Coronary artery (tissue), 2 donors: ENCODE results near the gene MTFR2.

Source experiments
- DNase-seq: peaks from one replicate; pipeline ENCODE4 v3.0.0-alpha.2; 2017; ENCODE audit warnings: low spot score
- H3K27ac ChIP-seq, 2 donors: fragments of 200-600 bp; sonication (generic); one replicate each; pipeline ENCODE4 v1.5.1; 2016 to 2019
- H3K4me3 ChIP-seq: fragments of 200-600 bp; sonication (generic); 2 replicates; pipeline ENCODE4 v1.5.1; 2016; ENCODE audit warnings: mild to moderate bottlenecking, moderate library complexity
- TF ChIP-seq, protein P1 (sequence below): fragments of 200-600 bp; sonication (generic); IDR thresholded peaks from one replicate; pipeline ENCODE4 v1.5.1; 2019; ENCODE audit warnings: antibody characterized with exemption

The MTFR2 gene

DNA sequence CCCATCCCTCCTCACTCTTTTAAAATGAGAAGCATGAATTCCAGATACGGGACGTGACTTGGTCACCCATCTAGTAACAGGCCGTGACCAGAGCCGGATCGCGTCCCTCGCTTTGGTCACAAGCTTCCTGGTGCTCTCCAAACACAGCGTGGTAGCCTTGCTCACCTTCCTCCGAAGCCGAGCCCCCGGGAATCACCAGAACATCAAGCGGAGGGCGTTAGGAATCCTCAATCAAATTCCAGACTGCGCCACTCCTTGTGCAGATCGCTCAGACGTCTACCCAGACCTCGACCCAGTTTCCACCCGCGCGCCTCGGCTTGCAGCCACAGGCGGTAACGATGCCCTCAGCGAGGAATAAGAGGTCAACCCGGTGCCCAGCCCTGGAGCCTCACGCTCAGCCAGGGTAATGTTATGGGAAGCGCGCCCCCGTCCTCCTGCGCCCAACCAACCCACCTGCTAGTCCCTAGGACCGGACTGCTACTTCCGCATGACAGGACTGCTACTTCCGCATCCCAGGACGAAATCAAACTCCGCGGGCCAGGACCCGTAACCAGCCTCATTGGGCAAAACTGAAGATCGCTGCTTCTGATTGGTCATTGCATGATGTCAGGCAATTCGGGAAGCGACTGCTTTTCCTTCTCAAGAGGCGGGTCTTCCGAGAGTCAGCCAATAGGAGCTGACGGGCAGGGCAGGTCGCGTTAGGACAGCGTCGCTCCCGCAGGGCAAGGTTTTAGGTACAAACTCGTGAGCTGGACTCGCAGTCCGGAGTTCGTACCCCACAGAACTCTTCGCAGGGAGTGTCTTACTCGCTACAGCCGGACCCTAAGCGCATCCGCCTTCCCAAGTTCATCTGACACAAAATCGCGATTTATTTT is at the start of gene MTFR2:
Gene MTFR2 (minus strand): TSS at position 501 of the 875 bp plus-strand sequence. CDS start 1,212 bp downstream, outside the sequence.
- TF ChIP-seq, protein P1, sequence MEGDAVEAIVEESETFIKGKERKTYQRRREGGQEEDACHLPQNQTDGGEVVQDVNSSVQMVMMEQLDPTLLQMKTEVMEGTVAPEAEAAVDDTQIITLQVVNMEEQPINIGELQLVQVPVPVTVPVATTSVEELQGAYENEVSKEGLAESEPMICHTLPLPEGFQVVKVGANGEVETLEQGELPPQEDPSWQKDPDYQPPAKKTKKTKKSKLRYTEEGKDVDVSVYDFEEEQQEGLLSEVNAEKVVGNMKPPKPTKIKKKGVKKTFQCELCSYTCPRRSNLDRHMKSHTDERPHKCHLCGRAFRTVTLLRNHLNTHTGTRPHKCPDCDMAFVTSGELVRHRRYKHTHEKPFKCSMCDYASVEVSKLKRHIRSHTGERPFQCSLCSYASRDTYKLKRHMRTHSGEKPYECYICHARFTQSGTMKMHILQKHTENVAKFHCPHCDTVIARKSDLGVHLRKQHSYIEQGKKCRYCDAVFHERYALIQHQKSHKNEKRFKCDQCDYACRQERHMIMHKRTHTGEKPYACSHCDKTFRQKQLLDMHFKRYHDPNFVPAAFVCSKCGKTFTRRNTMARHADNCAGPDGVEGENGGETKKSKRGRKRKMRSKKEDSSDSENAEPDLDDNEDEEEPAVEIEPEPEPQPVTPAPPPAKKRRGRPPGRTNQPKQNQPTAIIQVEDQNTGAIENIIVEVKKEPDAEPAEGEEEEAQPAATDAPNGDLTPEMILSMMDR, result no peak
- Histone ChIP-seq H3K4me3 (peak within 1 kb of the TSS; percentile 76), H3K27ac (peak within 1 kb of the TSS; percentile 15 to 61)
- peak; percentile 96 for DNase-seq

GRCh38 chr6:136294621-136295020 is 44.5 kb upstream of the MTFR2 start:
- H3K4me3 ChIP-seq, result no peak overlapping the region
- TF ChIP-seq, protein P1, result no peak
- H3K27ac ChIP-seq, result no peak overlapping the region
- DNase-seq, result no peak

DNA sequence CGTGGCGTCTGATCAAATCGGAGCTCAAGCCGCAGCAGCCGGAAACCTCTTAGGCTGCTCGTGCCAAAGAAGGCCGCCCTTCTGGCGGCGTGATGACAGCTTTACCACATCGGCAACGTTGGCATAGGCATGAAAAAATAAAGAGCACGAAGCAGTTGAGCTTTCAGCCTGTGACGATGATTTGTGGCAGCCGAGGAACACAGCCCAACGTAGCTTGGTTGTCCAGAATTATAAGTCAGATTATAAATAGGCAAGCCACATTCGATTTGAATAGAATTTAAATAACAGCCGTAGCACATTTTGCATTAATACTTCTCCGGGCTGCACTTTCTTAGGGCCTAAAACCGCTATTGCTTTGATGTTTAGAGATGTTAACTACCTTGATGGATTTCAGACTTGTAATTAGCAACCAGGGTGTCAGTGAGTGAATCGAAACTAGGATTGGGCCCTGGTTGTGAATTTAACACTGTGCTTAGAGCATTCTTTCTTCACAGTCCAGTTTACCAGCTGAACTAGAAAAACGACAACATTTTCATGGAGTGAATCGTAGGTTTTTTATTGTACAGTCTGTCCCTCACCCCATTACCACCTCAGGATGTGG is 40.4 kb upstream of the MTFR2 start:
- DNase-seq, result peak; percentile 91
- TF ChIP-seq, protein P1, result no peak
- H3K4me3 ChIP-seq, result peak overlapping the region; percentile 85
- peak overlapping the region; percentile 98 to 100 for H3K27ac ChIP-seq

DNA sequence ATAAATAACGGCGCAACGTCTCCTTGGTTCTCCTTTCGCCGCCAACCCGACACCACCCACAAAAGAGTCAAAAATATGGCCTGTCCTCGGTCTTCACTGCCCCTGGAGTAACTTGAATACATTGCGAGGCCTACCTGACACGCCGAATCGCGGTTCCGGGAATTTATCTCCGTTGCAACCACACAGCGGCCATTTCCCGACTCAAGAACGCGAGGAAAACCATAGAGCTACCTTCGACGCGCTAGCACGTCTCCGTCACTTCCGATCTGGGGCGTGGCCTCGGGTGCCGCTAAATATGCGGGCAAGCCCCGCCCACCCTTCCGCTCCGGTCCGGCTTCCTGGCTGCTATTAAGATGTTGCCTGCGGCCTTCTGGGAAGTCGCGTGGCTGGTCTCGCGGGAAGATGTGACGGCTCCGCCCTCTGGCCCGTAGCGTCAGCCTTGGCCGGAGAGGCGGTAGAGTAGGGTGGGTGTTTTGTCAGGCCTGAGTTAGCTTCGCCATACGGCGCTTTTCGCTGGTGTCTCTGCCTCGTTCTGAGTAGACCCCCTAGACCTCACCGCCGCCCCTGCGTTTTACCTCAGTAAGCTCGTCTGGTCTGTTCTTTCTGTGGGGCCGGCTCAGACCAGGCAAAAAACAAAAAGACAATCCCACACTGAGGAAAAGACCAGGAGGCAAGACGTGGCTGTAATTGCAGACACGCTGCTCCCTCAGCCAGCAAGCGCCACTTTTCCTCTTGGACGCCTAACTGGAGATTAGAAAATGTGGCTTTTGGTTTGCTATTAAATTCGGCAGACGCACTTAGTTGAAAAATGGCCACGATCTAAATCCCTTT is 39.7 kb upstream of the MTFR2 start, which contains the start of gene BCLAF1:
Gene BCLAF1 (minus strand): TSS at position 268 of the 831 bp plus-strand sequence. CDS start 9,980 bp downstream, outside the sequence.
- TF ChIP-seq, protein P1, result no peak
- peak; percentile 100 for DNase-seq
- H3K4me3 ChIP-seq, result peak within 1 kb of the TSS; percentile 85
- H3K27ac ChIP-seq, result peak within 1 kb of the TSS; percentile 98 to 100

DNA sequence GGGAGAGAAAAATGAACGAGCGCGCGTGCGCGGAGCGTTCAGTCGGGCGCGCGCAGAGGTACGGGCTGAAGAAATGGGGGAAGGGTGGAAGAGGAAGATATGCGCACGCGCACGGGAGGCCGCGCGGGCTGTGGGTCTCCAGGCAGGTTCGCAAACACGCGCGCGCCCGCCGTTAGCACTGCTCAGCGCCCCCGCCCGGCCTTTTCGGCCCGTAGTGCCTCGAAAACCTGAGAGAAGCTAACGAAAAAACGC is 39.1 kb upstream of the MTFR2 start:
- Histone ChIP-seq H3K27ac (peak overlapping the region; percentile 98 to 100), H3K4me3 (peak overlapping the region; percentile 85)
- TF ChIP-seq, protein P1, result no peak
- DNase-seq, result peak; percentile 94

GRCh38 chr6:136288566-136289326 is 38.6 kb upstream of the MTFR2 start:
- DNase-seq, result peak; percentile 96
- H3K27ac ChIP-seq, result peak overlapping the region; percentile 98 to 100
- TF ChIP-seq, protein P1, result no peak
- H3K4me3 ChIP-seq, result peak overlapping the region; percentile 85
